GDM1 (cell line): ENCODE measurements around the gene P2RY13.

Experiments
- DNase-seq: peaks from one replicate; lab custom pipeline; 2025; lab: John Stamatoyannopoulos, UW

P2RY13 gene

GRCh38 chr3:151320131-151320530 is 9.2 kb downstream of the P2RY13 start:
- DNase-seq: no peak

- DNase-seq: no peak
These were observed 9.7 kb downstream of the P2RY13 start for GRCh38 chr3:151319628-151320027.

- DNase-seq: no peak
These were observed 10.4 kb downstream of the P2RY13 start for GRCh38 chr3:151318991-151319390.

GRCh38 chr3:151318313-151318712 is 11.0 kb downstream of the P2RY13 start:
- DNase-seq: no peak

GRCh38 chr3:151316267-151316991 is 12.9 kb downstream of the P2RY13 start, which contains the start of gene GPR87:
TSS of gene GPR87 (minus strand) at chr3:151316820. CDS start at chr3:151300100, 16,720 bp downstream.
- DNase-seq: no peak

GRCh38 chr3:151315846-151316245 is 13.5 kb downstream of the P2RY13 start:
- DNase-seq: no peak

- no peak for DNase-seq
These were observed 14.2 kb downstream of the P2RY13 start for GRCh38 chr3:151315136-151315535.

- DNase-seq: no peak
These were observed 14.8 kb downstream of the P2RY13 start for GRCh38 chr3:151314593-151314992.

GRCh38 chr3:151314137-151314536 is 15.2 kb downstream of the P2RY13 start:
- DNase-seq: no peak

GRCh38 chr3:151312972-151313371 is 16.4 kb downstream of the P2RY13 start:
- no peak for DNase-seq

GRCh38 chr3:151309566-151309965 is 19.8 kb downstream of the P2RY13 start:
- no peak for DNase-seq

- no peak for DNase-seq
These were observed 21.5 kb downstream of the P2RY13 start for GRCh38 chr3:151307583-151308488.

GRCh38 chr3:151307131-151307530 is 22.2 kb downstream of the P2RY13 start:
- DNase-seq: no peak

- DNase-seq: no peak
These were observed 23.1 kb downstream of the P2RY13 start for GRCh38 chr3:151306168-151306810.

GRCh38 chr3:151305775-151306151 is 23.6 kb downstream of the P2RY13 start:
- no peak for DNase-seq

GRCh38 chr3:151305060-151305774 is 24.1 kb downstream of the P2RY13 start:
- no peak for DNase-seq

- no peak for DNase-seq
These were observed 25.6 kb downstream of the P2RY13 start for GRCh38 chr3:151303751-151304150.

GRCh38 chr3:151301787-151302186 is 27.6 kb downstream of the P2RY13 start:
- DNase-seq: no peak

- DNase-seq: no peak
These were observed 28.8 kb downstream of the P2RY13 start for GRCh38 chr3:151300539-151300938.

- no peak for DNase-seq
These were observed 30.3 kb downstream of the P2RY13 start for GRCh38 chr3:151299006-151299405.

- DNase-seq: no peak
These were observed 31.9 kb downstream of the P2RY13 start for GRCh38 chr3:151297429-151297828.

GRCh38 chr3:151296226-151296625 is 33.1 kb downstream of the P2RY13 start:
- DNase-seq: no peak
